HCEC 1CT (cell line): ENCODE results near the gene MAN1C1.
"Not testable (repeated sequence)": the region's sequence is repeated elsewhere in the genome, so short reads cannot be mapped to it uniquely, and the experiment has no call there.

Experiments used
- DNase-seq: peaks from one replicate; pipeline ENCODE4 v3.0.0-alpha.2; 2017

The MAN1C1 gene

DNA sequence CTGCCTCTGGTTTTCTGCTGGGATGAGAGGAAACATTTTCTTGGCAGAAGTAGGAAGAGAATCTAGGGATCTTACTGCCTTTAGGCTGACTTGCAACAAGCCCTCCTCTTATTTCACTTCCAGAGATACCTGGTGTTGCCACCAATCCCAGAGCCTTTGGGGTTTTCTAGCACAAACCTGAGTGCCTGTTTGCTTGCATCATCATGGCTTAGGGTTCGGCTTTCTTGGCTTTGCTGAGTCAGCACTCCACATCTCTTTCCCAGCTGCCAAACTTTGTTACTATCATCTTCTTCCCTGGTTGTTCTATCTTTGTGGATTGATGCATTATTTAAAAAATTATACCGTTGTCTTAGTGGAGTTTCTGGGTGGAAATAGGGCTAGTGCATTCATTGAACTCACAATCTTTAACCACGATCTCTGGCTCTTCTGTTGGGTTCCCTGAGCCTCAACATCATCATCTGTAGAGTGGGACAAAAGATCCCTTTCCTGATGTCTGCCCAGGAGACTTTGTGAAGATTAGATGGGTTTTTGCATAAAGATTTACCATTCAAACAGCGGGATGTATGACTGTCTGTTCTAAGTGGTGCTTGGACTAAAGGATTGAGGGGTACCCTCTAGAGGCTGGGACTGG, 106.8 kb downstream of the MAN1C1 start:
- DNase-seq, result no peak

DNA sequence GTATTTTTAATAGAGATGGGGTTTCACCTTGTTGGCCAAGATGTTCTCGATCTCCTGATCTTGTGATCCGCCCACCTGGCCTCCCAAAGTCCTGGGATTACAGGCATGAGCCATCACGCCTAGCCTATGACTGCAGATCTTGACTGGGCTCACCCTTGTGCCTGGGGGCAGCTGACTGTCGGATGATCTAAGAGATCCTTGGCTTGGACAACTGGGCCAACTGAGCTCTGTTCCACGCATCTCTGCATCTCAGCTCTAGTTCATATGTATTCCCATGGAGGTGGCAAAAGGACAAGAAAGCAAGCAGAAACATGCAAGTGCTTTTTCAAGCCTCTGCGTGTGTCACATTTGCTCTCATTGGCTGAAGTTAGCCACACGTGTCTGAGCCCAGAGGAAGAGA, 107.6 kb downstream of the MAN1C1 start:
- DNase-seq, result no peak

DNA sequence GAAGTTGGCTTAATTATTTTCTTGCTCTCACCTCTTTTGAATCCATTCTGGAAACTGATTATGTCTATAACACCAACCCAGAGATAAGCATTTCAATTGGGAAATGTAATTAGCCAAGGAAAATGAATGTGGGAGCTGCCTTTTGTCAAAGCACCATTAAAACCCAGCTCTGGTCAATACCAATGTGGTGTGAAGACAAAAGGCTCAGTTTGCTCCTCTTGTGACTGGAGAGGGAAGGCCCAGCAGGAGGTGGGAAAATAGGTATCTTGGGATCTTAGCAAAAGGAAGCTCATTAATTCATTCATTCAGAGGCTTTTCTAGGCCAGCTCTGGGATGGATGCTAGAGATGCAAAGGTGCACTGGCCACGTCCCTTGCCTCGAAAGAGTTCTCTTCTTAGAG, 108.4 kb downstream of the MAN1C1 start:
- no peak for DNase-seq

DNA sequence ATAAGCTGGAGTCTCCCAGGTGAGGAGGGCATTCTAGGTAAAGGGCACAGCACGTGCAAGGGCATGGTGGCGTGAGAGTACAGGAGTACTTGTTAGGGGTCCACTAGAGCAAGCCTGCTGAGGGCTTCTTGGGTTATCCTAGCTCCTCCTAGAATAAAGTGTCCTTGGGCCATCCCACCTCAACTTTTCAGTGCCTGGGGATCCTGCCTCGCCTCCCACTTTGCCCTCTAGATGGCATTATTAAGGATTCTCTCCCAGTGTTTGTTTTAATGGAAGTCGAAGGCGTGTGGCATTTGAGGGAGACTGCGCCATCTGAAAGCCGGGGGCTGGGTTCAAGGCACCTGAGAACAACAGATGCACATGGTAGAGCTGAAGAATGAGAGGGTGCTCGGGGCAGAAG, 108.9 kb downstream of the MAN1C1 start:
- no peak for DNase-seq

DNA sequence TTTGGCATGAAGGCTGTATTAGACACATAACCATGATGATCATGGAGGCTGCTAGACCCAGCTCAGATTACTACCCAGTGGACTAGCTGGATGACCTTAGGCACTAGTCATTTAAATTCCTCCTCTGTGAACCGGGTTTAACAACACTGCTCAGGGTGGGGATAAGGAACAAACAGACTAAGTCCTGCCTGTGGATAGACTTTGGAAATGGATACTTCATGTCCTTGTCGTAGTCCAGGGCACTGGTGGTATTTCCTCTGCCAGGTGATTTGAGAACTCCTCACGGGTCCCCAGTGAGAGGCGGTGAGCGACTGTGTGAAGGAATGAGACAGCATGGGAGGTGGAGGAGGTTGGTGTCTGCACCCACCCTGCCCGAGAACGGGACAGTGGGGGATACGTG, 110.5 kb downstream of the MAN1C1 start:
- DNase-seq, result no peak

DNA sequence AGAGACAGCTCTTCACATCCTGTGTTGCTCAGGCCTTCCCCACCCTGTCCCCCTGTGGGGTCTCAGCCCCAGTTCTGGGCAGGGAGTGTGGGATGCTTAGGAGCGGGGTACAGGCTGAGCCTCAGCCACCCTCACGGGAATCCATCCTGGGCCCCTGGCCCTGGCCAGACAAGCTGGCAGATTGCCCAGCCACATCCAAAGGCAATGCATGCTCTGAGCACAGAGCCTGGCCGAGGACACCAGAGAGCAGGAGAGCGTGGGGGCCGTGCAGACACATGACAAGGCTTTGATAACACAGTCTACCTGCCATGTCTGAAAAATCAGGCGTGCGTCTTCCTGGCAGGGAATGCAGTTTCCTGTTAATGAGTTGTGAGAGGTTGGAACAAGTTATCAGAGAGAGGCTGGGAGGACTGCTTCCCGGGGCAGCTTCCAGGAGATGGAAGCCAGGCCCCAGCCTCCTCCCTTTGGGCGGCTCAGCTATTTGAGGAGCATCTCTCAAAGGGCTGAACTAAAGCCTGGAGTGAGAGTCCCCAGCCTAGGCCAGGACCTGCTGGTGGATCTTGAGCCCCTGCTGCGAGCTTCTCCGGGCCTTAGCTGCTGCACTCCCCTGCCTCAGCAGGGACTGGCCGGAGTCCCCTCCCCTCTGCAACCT, 111.2 kb downstream of the MAN1C1 start:
- DNase-seq, result no peak

DNA sequence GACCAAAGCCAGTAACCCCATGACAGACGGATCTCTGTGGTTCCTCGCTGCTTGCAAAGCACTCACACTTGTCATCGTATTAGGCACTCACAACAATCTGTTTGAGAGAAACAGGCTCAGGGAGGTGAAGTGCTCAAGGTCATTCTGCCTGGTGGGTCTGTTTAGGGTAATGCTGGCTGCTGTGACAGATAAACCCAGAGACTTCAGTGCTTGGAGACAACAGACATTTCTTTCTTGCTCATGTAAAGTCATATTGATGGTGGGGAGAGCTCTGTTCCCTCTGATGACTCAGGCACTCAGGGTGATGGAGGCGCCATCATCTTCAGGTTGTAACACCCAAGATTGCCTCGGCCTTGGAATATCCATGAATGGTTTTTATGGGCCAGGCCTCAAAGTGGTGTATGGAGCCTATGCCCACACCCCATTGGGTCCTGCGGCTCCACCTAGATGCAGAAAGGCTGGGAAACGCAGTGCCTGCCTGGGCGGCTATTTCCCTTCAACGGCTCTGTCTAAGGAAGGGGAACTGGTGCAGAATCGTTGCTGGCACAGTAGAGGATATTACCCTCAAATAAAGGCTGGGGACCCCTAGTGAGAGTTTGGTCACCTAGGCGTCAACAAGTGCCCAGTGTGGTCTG, 111.8 kb downstream of the MAN1C1 start:
- DNase-seq, result no peak

DNA sequence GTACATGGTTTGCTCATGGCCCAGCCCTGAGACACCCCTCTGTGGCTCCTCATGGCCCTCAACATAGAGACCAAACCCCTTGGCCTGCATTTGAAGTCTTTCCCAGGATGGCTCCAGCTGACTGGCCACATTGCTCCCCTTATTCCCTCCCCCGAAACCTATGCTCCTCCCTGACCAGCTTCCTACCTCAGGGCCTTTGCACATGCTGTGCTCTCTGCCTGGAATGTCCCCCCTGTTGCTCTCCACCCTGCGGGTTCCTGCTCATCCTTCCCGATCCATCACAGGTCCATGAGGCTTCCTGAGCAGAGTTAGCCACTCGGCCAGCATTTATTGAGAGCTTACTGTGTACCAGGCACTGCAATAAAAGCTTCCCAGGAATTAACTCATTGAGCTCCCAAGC, 112.5 kb downstream of the MAN1C1 start:
- no peak for DNase-seq

DNA sequence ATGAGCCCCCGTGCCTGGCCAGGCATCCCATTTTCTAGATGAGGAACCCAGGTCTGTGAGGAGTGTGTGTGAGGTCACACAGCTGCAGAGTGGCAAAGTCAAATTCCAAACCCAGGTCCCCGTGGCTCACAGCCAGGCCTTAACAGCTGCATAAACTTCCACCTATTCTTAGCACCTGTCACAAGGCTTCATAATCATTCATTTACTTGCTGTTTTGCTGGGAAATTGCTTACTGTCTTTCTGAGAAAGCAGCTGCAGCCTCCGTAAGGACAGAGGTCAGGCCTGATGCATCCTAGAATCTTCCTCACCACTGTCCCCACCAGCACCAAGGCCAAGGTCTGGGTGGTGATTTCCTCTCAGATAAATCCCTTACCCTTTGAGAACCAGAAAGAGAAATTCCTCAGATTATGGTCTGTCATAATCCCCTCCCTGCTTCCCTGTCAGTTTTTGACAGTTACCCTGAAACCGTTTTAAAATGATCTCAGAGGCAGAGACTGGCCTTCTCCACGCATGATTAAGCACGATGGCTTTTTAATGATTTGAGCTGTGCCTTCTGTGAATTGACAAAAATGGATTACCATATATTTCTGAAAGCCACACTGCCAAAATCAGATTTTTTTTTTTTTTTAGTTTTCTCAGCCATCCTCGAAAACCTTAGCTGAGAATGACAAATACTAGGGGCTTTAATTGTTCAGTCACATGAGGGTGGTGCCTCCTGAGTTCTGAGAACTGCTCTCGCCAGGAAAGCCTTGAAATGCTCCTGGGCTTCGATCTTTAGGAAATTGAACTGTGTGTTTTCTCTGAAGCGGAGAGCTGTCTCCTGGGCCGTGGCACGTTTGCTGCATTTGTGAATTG, 113.4 kb downstream of the MAN1C1 start:
- no peak for DNase-seq

DNA sequence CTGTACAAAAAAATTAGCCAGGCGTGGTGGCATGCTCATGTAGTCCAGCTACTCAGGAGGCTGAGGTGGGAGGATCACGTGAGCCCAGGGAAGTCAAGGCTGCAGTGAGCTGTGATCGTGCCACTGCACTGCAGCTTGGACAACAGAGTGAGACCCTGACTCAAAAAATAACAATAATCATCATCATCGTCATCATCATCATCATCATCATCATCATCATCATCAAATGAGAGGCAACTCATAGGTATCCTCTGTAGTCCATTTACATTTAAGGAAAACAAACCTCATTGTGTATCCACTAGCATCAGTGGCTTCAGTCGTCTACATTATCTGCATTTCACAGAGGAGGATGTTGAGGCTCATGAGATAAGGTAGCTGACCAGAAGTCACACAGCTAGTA, 114.6 kb downstream of the MAN1C1 start:
- no peak for DNase-seq

DNA sequence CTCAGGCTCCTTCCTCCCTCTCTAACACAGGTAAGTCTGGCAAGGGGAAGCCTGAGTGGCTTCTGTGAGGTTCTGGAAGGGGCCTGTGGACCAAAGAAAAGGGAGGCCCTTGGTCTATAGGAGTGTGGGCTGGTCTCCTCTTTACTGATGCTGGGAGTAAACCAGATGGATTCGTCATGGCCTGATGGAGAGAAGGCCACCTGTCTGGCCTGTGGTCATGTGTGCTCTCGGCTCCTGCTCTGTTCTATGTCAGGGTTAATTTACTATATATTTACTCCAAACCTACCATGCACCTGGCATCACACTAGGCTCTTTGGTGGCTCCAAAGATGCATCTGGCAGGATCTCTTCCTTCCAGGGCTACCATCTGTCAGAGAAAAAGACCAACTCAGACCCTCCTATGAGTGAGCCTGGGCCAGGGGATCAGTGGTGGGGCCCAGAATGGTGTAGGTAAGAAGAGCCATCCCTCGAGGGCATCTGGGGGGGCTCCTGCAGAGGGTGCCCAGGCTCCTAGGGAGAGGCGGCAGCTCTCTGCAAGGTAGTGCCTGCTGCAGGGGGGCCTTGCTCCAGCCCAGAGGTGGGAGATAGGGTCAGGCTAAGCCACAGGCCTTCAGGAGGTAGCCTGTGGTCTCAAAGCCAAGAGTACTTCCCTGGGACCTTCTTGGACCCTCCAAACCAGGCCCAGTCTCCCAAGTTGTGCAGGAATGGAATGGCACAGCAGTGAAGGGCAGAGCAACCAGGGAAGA, 115.2 kb downstream of the MAN1C1 start:
- DNase-seq, result no peak

DNA sequence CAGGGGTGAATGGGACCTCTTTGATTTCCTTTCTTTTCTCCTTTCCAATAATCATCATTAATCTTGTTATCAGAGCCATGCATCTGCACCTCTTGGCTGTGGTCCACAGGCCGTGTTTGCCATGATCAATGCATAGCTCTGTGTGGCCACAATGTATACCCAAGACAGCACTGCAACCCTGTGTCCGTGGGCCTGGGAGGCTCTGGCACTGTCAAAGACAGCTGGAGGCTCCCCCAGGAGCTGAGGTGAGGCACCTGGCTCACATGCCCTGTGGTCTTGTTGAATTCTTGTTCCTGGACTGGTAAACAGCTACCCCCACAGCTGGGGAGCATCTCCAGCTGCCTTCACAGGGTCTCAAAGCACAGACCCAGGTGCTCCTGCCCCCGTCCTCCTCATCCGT, 116.2 kb downstream of the MAN1C1 start:
- no peak for DNase-seq

DNA sequence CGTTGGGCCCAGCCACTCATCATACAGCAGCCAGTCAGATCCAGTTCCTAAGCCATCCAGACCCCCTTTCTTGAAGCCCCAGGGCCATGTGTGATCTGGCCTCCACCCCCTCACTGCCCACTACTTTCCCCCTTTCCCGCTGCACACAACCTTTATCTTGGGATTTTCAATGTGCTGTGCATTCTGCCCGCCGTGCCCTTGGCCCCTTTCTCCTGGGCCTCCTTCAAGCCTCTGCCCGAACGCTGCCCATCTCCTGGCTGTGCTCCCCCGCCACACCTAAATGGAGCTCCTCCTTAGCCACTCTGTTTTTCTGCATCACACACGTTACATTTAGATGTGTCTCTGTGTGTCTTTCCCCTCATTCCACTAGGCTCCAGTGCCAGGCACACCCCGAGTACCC, 116.7 kb downstream of the MAN1C1 start:
- no peak for DNase-seq

DNA sequence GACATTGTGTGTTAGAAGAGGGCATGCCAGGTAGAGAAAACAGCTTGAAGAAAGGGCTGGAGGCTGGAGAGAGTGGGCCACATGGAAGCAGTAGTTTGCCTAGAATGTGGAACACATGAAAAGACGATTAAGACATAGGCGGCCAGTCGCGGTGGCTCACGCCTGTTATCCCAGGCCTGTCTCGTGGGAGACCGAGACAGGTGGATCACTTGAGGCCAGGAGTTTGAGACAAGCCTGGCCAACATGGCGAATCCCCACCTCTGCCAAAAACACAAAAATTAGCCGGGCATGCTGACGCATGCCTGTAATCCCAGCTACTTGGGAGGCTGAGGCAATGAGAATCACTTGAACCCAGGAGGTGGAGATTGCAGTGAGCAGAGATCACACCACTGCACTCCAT, 118.4 kb downstream of the MAN1C1 start:
- not testable (repeated sequence) for DNase-seq

DNA sequence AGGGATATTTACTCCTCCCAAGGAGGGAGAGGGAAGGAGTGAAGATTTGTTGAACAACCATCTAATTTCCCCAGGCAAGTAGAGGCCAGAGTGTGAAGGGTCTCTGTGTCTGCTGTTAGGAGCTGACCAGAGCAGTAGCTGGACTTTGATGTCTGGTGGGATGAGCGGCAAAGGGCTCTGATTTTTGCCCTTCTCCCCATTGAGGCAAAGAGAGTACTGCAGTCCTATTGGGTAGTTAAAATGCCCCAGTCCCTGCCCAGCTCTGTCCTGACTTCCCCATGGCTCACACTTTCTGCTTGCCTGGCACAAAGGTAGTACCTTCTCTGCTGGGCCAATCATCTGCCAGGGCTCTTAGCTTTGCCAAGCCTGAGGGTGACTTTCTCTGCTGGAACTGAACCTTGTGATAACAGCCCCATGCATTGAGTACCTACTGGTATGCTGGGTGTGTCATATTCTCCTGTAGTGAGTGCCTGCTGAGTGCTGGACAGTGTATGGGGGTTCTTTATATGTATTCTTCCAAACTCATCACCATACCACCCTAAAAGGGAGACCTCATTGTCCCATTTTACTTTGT, 119.5 kb downstream of the MAN1C1 start:
- no peak for DNase-seq

DNA sequence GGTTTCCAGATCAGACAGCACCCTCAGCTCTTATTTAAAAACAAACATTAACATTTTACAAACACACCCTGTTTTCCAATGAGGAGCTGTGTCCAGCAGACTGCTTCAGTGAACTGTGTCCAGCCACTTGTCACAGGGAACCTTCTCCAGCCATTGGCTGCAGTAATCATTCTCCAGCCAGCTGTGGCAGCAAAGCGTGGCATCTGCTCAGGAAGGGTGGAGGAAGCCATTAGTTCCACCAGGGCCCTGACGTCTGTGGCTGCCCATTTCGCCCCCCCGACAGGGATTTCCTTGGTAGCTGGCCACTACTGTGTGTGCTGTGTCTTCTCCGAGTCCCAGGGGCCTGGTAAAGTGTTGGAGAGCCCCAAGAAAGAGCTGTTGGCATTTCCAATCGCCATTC, 120.5 kb downstream of the MAN1C1 start:
- no peak for DNase-seq

DNA sequence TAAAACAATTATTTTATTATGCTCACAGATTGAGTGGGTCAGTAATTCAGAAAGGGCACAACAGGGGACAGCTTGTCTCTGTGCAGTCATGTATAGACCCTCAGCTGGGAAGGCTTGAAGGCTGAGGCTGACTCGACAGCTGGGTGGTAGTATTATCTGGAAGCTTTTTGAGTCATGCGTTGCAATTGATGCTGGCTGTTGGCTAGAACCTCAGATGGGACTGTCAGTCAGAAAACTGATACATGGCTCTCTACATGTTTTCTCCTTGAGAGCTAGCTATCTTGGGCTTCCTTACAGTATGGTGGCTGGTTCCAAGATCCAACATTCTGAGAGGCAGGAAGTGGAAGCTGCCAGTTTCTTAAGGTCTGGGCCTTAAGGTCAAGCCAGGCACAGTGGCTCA, 121.9 kb downstream of the MAN1C1 start:
- DNase-seq, result no peak

DNA sequence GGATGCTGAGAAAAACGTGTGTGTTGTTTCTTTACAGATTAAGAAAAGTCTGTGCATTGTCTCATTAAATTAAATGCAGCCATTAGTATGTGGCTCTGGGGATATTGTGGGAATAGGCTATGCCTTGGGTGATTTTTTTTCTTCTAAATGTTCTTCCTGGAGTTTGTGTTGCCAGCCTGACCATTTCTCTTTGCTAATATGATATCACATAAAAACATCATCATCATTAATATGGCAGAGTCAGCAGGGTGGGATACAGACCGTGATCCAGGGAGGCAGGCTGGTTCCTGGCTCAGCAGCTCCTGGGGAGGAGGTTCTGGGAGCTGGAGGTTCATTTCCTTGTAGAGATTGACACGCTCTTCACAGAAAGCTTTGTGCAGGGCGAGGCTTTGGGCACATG, 122.8 kb downstream of the MAN1C1 start:
- DNase-seq, result no peak

DNA sequence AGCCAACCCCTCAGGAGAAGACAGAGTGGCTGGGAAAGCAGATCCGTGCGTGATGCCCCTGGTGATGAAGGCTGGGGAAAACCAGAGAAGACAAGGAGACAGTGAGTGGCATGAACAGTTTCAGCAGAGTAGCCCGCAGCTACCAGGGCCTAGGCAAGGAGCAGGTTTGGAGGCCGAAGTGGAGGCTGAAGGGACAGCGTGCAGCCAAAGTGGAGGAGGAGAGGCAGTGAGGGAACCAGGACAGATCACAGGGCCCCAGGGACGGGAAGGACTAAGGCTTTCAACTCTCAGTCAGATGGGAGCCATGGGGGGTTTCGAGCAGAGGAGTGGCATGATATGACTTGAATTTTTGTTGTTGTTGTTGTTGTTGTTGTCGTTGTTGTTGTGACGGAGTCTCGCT, 123.5 kb downstream of the MAN1C1 start:
- no peak for DNase-seq

DNA sequence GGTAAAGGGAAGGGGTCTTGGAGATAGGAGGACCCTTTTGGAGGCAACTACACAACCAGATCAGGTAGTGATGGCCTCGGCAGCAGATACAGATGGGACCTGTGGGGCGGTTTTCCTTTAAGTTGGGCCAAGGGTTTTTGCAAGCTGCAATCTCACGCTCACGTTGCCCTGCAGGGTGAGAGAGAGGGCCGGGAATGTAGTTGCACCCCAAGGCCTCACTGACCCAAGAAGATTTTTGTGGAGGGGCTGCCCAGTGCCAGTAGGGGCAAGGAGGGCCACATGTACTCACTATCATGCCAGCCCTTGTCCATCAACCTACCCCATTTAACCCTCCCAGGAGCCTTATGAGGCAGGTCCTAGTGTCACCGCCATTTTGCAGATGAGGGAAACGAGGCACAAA, 125.7 kb downstream of the MAN1C1 start:
- DNase-seq, result no peak

DNA sequence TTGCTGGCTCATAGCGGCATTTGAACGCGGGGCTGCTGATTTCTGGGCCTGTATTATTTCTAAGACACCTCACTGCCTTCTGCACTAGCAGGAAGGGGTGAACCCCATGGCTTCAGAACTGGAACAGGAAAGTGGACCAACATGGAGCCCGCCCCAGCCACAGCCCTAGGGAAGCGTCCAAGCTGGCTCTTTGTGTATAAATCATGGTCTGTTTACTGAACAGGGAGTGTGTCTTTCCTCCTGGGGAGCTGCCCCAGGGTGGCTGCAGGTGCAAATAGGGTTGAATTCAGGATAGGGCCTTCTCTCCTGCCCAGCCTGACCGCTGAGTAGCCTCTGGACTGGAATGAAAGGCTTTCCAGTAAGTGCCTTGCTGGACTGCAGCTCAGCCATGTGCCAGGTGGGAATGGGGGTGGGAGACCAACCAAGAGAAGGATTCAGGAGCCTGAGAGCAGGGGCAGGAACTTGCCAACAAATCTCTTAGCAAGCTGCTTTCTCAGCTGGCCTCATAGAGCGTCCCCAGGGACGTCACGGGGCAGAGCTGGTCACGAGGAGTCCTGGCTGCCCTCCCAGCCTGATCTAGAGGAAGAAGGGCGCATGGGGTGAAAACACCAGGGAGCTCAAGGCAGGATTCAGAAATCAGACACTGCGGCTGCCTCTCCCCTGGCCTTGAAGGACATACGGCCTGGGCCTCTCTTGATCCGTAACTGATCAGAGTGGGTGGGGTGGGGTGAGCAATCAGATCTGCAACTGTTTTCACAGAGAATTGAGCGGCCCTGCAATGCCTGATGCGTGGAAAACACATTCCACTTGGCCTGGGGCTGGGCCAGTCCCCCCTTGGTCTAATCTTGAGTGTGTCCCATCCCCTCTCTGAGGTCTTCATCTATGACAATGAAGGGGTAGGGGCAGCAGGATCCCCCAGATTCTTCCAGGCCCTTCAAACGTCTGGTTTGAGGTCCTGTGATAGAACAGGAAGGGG, 126.9 kb downstream of the MAN1C1 start:
- DNase-seq, result no peak
